ENCODE data around the gene RFX3.
"Not testable (repeated sequence)": the region's sequence is repeated elsewhere in the genome, so short reads cannot be mapped to it uniquely, and the experiment has no call there.

The RFX3 gene

GRCh38 chr9:3342159-3342777 is 183.5 kb downstream of the RFX3 start:
- DNase-seq = no peak

- DNase-seq = no peak
These were observed 188.1 kb downstream of the RFX3 start for GRCh38 chr9:3337515-3338225.

- DNase-seq = no peak
These were observed 188.8 kb downstream of the RFX3 start for GRCh38 chr9:3336951-3337350.

GRCh38 chr9:3332802-3333201 is 193.0 kb downstream of the RFX3 start:
- no peak for DNase-seq

- DNase-seq = peak; percentile 13
These were observed 194.0 kb downstream of the RFX3 start for GRCh38 chr9:3331801-3332200.

- peak; percentile 6 for DNase-seq
These were observed 194.9 kb downstream of the RFX3 start for GRCh38 chr9:3330792-3331420.

GRCh38 chr9:3329361-3329760 is 196.4 kb downstream of the RFX3 start:
- no peak for DNase-seq

GRCh38 chr9:3323714-3324113 is 202.1 kb downstream of the RFX3 start:
- DNase-seq = no peak

GRCh38 chr9:3321186-3321585 is 204.6 kb downstream of the RFX3 start:
- no peak for DNase-seq

- not testable (repeated sequence) for DNase-seq
These were observed 213.2 kb downstream of the RFX3 start for GRCh38 chr9:3312595-3312994.

- DNase-seq = no peak
These were observed 217.2 kb downstream of the RFX3 start for GRCh38 chr9:3308609-3309008.

- not testable (repeated sequence) for DNase-seq
These were observed 221.4 kb downstream of the RFX3 start for GRCh38 chr9:3304388-3304787.

- peak; percentile 27 for DNase-seq
These were observed 225.9 kb downstream of the RFX3 start for GRCh38 chr9:3299872-3300271.

GRCh38 chr9:3296536-3296935 is 229.3 kb downstream of the RFX3 start:
- peak; percentile 6 for DNase-seq

GRCh38 chr9:3292311-3292710 is 233.5 kb downstream of the RFX3 start:
- no peak for DNase-seq

- no peak for DNase-seq
These were observed 235.5 kb downstream of the RFX3 start for GRCh38 chr9:3290231-3290840.

- peak; percentile 24 for DNase-seq
These were observed 237.1 kb downstream of the RFX3 start for GRCh38 chr9:3288686-3289085.

- peak; percentile 37 for DNase-seq
These were observed 240.2 kb downstream of the RFX3 start for GRCh38 chr9:3285365-3286161.

GRCh38 chr9:3282365-3282764 is 243.4 kb downstream of the RFX3 start:
- no peak for DNase-seq

GRCh38 chr9:3281399-3281798 is 244.4 kb downstream of the RFX3 start:
- DNase-seq = no peak

GRCh38 chr9:3277200-3277599 is 248.6 kb downstream of the RFX3 start:
- DNase-seq = peak; percentile 12

GRCh38 chr9:3271581-3271980 is 254.2 kb downstream of the RFX3 start:
- no peak for DNase-seq

GRCh38 chr9:3271157-3271556 is 254.6 kb downstream of the RFX3 start:
- no peak for DNase-seq

Measured in hematopoietic multipotent progenitor cell treated with erythropoietin and hydrocortisone succinate and interleukin-3 and kit ligand, for 6 days (in vitro differentiated cells).